HUDEP-2 (cell line): ENCODE data around the gene NCAPD3.

Experiments
- DNase-seq, 76 experiments: peaks; one replicate each; lab custom pipeline; 2025; ENCODE audit not compliant: unreplicated experiment in 76 of 76; lab: John Stamatoyannopoulos, UW

The NCAPD3 gene

DNA sequence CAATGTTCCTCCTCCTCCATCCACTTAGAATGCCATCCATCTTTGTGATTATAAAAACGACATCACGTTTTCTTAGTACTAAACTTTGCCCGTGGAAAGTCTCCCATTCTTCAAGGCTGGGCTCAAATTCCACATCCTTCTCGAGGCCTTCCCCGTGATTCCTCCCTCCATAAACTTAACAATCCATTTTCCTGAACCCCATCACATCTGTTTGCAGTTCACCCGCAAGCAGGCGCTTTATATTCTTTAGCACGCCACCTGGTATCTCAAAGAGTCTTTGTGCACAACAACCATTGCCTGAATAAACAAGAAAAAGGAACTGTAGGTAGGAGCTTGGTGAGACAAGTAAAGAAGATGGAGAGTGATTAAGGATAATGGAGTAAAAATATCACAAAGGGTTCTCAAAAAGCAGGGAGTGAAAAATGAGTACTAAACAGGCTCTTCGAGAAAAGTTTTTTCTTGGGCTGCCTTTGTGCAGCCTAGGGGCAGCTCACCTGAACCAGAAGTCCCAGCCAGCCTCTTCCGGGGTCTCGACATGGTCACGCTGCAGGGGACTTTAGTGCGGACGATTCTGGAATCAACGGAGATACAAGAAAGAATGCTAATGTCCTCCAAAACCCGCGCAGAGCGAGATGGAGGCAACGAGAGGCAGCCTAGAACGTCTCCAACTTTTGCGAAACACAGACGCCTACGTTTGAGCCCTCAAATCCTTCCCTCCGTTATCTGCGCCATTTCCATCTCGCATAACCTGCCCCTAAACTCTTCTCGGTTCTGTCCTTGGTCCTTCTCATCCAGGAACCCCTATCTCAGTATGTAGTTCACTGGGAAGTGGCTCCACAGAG, 28.8 kb upstream of the NCAPD3 start:
- peak in 6 of 76 experiments; percentile 16 to 53 (median 33) for DNase-seq

DNA sequence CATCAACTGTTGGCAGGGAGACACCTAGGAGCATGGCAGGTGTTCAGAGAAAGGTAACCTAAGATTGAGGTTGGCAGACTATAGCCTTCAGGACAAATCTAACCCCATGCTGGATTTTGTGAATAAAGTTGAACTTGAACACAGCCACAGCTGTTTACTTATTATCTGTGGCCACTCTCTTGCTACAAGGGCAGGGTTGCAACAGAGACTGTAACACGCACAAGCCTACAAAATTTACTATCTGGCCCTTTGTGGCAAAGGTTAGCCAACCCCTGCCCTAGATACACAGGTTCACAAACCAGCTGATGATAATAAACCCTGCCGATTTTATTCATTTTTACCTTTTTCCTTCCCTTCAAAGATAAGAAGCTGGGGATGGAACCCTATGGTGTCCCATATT, 26.9 kb upstream of the NCAPD3 start:
- DNase-seq = no peak

DNA sequence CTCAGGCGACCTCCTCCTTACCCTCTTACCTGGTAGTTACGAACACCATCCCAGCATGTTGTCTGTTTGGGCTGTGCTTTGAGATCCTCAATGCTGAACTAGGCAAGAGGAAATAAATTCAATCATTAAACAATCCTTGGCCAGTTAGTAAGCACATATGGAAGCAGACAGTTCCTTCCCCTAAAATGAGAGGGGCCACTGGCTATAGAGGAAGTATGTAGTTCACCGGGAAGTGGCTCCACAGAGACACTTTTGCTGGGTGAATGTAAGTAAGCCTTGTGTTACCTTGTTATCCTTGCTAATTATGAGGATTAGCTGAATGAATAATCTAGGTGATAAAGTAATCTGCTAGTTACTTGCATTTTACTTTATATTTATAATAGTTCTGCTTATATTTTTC, 26.5 kb upstream of the NCAPD3 start:
- DNase-seq = no peak

DNA sequence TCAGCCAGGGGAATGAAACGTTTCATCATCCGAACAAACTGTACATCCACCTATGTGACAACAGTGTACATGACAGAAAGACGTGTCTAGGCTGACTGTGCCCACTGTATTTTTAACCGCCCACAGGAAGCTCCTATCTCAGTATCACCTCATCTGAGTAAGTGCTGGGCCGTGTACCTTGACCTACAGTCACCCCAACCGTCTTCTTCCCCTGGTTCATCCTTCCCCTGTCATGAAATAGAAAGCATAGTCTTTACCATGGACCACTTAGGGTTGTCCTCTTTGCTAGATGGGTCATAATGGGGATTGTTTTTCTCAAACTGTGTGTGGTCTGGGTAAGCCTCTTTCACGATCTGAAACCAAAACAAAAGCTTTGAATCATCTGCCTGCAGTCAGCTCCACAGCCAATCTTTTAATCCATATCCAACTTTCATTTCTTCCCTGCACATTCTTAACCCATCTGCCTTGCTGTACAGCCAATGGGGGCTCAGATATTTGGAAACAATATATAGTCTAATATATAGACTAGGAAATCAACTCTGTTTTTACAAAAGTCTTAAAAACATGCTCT, 25.2 kb upstream of the NCAPD3 start:
- no peak for DNase-seq

DNA sequence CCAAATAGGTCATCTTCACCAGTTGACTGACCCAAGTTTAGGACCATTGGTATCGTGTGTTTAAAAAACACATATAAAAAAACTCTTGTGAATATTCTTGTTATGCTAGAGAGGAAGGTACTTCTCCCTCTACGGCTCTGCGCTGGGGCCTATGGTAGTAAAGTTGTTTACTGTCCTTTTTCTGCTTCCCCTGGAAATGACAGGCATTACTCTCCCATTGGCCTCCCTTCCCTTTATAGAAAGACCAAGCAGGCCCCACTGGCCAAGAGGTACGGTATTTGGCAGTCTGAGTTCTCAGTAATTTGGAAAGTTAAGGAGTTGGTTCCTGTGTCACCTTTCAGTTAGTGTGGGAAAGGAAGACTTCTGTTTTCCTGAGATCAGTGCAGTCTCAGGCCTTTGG, 22.9 kb upstream of the NCAPD3 start:
- no peak for DNase-seq

DNA sequence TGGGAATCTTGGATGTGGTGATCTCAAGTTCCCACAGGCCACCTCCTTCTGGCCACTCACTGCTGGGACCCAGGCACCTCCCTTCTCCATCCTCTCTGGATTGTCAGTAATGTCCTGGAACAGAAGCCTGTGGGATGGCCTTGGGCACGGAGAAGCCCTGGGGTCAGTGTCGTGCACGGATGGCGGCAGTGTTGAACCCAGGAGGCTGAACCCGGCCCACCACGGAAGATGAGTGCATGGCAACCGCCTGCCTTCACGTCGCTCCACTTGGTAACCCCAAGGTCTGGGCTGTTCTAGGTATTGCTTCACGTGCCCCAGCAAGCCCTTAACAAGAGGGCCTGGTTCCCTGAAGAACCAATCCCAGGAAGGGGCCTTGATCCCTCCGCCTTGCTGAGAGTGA, 22.3 kb upstream of the NCAPD3 start:
- no peak for DNase-seq

DNA sequence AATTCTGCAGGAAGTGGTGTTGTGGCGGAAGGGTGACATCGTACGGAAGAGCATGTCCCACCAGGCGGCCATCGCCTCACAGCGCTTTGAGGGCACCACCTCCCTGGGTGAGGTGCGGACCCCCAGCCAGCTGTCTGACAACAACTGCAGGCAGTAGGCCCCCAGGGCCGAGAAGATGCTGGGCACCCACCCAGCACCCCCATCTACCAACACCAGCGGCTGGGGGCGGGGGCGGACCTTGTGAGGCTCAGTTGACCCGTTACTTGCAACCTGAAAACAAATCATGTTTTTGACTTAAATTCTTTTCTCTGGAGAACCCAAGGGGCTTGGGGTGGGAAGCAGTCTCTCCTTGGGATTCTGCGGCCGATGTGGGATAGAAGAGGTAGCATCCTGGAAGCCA, 21.7 kb upstream of the NCAPD3 start:
- no peak for DNase-seq

DNA sequence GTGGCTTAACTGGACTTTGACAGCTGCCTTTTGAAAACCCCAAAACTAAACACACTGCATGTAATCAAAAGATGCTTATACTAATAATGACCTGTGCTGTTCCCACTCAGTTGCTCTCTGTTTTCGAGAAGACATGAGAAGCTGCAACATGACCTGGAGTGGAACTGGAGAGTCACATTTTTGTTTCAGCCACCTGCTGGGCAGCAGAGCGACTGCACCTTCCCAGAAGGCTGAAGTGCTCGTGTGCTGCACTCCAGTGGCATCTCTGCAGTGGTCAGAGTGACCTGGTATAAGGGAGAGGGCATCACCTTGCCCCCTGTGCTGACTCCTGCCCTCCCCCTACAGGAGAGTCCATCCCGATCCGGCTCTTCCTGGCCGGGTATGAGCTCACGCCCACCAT, 20.8 kb upstream of the NCAPD3 start:
- peak in 20 of 76 experiments; percentile 1 to 49 (median 16) for DNase-seq

DNA sequence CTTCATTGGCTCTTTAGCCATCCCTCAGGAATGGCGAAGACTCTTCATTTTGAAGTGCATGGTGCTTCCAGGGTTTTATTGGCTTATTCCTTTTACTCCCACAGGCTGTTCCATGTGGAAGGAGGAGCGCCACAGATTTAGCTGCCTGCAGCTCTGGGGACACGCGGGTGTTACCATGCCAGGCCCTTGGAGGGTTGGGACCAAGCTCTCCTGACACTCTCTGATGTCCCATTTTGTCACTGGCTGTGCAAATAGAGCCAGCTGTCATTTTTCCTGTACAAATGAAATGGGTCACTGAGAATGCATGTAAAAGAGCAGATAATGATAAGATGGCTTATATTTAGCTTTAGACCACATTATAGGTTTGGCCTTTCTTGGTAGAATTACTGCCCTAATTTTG, 20.1 kb upstream of the NCAPD3 start:
- no peak for DNase-seq

DNA sequence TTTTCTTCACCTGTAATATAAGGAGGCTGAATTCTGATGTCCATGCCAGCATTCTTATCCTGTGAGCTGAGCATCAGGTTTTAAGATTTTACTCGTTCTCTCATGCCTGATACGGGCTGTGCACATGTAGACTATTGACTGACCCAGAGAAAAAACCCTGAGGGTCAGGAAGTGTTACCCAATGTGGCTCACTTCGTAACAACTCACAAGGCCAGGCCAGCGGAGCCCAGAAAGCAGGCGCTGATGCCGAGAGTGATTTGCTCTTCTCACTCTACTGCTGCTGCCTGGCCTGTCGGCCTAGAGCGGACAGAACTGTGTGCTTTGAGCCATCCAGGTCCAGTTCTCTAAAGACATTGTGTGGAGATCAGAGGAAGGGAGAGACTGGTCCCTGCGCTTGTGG, 18.6 kb upstream of the NCAPD3 start:
- DNase-seq = no peak

DNA sequence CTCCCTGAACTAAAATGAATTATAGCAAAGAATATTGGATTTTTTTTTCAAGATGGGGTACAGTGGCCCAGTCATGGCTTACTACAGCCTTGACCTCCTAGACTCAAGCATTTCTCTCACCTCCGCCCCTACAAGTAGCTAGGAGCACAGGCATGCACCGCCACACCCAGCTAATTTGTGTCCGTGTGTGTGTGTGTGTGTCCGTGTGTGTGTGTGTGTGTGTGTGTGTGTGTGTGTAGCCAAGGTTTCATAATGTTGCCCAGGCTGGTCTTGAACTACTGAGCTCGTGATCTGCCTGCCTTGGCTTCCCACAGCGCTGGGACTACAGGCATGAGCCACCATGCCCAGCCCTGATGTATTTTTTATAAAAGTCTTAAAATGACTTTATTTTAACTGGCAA, 16.8 kb upstream of the NCAPD3 start:
- no peak for DNase-seq

DNA sequence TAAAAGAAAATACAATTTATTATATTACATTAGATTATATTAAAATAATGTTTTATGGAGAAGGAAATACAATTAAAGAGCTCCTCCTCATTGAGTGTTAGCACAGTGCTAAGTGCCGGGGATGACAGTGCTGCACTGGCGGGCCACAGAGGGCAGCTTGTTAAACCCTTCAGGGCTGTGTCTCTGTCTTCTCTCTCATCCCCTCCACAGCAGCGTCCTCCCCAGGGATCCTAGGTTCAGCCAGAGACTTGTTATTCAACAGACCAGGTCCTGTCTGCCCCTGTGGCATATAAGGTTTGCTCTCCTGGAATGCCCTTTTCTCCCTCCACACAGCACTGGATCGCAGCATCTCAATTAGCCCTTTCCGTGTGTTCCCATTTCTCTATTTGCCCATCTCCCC, 15.2 kb upstream of the NCAPD3 start:
- DNase-seq = no peak

DNA sequence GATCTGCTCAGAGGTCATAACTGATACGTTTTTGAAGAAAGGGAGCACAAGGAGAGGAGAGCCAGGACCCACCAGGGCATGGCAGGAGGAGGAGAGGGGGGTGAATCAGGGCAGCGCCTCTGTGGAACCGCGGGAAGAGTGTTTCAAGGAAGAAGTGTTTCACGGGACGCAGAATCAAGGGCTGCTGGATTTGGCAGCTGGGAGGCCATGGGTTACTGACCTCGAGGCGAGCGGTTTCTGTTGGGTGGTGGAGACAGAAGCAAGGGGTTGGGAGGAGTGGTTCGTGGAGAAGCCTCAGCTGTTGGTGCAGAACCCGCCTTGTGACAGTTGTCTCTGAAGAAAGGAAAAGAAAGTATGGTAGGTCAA, 13.8 kb upstream of the NCAPD3 start:
- no peak for DNase-seq

DNA sequence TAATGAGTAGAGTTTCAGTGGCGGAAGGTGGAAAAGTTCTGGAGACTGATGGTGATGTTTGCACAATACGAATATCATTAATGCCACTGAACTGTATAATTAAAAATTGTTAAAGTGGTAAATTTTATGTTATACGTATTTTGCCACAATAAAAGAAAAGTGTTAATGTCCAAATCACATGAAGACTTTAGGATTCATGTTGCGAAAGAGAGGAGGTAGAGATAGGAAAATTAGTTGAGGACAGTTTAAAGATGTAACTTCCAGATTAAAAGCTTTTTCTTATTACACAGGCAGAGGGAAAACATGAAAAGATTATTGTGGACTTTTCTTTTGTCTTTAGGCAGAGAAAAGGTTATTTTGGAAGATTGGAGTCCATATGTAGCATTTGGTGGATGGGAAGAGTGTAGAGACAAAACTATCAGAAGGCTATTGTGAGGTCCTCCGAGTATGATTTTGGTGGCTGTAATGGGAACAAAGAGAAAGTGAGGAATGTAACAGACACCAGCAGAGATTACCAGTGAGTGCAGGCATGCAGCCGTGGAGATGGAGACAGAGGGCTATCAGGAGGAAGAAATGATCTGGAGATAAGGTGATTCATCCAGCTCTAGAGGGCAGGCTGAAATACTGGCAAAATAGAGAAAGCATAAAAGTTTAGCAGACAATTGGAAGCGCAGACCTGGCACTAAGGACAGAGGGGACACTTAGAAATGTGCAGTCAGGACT, 13.2 kb upstream of the NCAPD3 start:
- peak in 1 of 76 experiments; percentile 18 for DNase-seq

DNA sequence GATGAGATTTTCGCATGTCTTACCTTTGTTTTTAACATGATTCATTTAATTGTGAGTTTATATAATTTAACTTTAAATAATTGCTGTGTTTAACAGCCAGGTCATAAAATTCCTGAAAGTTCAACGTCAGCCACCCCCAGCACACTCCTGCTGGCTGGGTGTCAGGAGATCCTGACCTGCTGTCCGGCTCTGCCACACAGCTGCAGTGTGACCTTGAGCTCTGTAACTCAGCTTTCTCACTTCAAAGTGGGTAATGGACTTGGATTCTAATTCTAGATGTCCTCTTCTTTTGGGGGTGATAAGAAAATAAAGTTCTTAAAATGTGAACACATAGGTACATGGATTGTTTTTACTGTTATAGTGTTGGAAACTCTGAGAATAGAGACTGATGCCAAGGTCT, 11.6 kb upstream of the NCAPD3 start:
- DNase-seq = no peak

DNA sequence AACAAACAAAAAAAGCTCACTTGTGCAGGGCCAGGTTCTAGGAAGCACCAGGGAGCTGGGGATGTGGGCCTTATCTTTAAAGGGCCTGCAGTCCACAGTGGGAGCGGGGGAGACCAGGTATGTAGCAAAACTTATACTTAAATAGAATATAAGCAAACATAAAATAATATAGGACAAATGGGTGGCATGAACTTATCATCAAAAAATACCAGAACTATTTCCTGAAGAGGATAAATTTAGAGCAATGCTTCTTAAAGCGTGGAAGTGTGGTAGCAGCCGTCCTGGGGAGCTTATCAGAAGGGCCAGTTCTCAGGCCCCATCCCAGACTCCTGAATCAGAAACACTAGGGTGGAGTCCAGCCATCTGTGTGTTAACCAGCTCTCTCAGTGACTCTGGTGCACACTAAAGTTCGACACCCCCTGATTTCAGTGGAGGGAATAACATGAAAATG, 10.0 kb upstream of the NCAPD3 start:
- peak in 42 of 76 experiments; percentile 1 to 58 (median 29) for DNase-seq

DNA sequence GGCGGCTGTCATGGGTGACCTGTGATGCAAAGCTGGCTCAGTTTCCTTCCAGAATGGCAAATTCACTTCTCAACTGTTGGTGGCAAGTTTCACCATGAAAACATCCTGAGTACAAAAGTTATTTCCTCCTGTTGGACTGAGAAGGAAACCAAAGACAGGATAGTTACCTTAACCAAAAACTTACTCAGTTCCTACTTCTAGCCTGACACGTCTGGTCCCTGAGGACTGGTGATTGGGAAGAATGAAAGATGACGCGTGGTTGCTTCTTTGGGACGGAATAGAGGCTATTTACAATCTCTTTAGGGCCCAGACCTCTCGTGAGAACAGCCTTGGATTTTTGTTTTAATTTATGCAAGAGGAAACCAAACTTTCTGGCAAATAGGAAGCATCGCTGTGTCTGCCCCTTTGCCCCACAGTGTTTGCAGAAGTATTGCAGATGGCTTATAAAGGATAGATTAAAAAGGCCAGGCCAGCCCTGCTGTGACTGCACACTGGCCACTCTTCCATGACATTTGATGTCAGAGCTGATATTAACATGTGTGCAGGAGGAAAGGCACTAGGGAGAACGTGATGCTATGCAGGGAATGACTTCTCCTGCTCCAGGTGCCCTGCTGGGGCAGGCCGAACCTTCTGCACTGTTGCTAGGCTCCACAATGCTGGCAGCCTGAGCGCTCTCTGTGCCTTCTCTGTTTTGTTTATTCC, 8.3 kb upstream of the NCAPD3 start:
- DNase-seq = no peak

DNA sequence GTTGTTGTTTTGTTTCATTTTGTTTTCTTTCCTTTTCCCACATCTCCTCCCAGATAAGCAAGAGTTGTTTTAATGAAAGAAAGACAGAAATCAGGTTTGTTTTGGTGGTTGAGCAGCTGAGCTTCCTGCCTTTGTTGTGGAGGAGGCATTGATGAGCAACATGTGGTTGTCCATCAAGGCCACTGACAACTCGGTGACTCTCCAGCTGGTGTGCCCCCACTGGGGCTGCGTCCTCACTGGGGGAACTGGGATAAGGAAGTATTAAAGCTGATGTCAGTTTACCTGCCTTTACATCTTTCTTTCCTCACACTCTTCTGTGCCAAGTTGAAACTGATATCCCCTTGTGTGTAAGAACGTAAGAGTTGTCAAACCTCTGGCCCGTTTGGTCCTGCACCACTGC, 6.6 kb upstream of the NCAPD3 start:
- DNase-seq = no peak

DNA sequence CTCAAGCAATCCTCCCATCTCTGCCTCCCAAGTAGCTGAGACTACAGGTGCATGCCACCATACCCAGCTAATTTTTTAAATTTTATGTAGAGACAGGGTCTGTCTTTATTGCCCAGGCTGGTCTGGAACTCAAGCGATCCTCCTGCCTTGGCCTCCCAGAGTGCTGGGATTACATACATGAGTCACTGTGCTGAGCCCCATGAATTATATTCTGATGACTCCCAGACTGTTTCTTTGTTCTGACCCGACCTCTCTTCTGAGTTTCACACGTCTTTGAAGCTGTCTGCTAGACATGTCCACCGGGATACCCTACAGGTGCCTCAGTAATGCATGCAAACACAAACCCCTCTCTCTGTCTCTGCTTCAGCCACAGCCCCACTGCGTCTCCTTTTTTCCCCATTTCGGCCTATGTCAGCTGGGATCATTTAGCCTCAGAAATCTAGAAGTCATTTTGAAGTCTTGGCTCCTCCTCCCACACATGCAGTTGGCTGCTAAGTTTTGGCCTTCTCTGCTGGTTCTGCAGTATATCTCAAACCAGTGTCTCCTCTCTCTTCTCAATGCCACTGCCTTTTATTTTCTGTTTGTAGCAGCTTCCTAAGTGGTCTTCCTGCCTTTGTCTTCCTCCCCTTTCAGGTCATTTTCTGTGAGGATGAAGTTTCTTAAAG, 5.5 kb upstream of the NCAPD3 start:
- DNase-seq = no peak

DNA sequence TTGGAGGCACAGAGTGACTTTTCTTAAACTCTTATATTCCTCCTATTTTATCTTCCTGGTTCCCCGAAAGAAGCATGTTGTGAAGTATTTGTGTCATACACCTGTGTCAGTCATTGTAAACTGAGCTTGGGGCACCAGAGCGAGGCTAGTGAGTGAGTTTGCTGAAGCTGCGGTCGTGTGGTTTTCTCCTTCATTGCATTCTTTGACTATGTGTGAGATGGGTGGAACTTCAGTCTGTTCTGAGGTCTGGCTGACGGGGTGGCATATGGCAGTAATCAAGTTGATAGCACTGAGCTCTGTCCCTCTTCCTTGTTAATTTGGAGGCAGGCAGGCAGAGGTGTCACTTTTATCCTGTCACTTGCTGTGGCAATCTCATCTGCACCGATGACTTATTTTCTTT, 4.9 kb upstream of the NCAPD3 start:
- no peak for DNase-seq
